Activated naive CD4-positive, alpha-beta T cell treated with anti-CD3 and anti-CD28 coated beads, Interleukin-2, amount 50 U/mL, for 72 hours (primary cell): Measurements from ENCODE around the gene NCAPD2. TPM values are rescaled to one million over a fixed set of nuclear protein-coding genes. Genes with fewer than 3 reads are reported as not detected.

Source experiments
- ATAC-seq, 2 donors: fragments of 150-1000 bp; cut with Tn5 transposase; 2 replicates each; pipeline ENCODE4 v1.10.0; 2021; ENCODE audit warnings: mild to moderate bottlenecking in 2 of 2, moderate library complexity in 2 of 2
- DNase-seq, 2 donors: peaks; one replicate each; pipeline ENCODE4 v3.0.0; 2021 to 2022; ENCODE audit warnings: low spot score in 2 of 2
- H3K27ac Mint-ChIP-seq, 2 donors: one replicate each; pipeline ENCODE4 v1.8.0; 2022; ENCODE audit warnings: mild to moderate bottlenecking in 2 of 2, mixed read lengths in 2 of 2
- H3K36me3 Mint-ChIP-seq, 2 donors: one replicate each; pipeline ENCODE4 v1.8.0; 2022; ENCODE audit warnings: mixed read lengths in 2 of 2
- H3K9me3 Mint-ChIP-seq, 2 donors: one replicate each; pipeline ENCODE4 v1.8.0; 2022; ENCODE audit warnings: mixed read lengths in 2 of 2
- total RNA-seq, 2 donors: library from RNA; stranded (reverse); gene quantifications; one replicate each; pipeline ENCODE4 v1.2.3, GENCODE V29; 2022

Gene NCAPD2
- 100 to 1,000 TPM; 208 to 276 TPM for total RNA-seq

GRCh38 chr12:6493497-6494257 is at the start of gene NCAPD2:
Gene NCAPD2, plus strand, starts transcription at chr12:6494102. Its CDS starts 997 bp downstream, at chr12:6495099.
- no peaks in the 10 kb centered on the region for H3K9me3 Mint-ChIP-seq
- DNase-seq (peak; percentile 93 to 98), ATAC-seq (peak; percentile 88)
- H3K36me3 Mint-ChIP-seq: peaks cover 36% of the 10 kb centered on the region in 2 donors
- peak within 1 kb of the TSS; percentile 95 to 98 for H3K27ac Mint-ChIP-seq

- H3K9me3 Mint-ChIP-seq: no peaks in the 10 kb centered on the region
- DNase-seq: no peak
- H3K27ac Mint-ChIP-seq: peak within 1 kb of the TSS; percentile 98 to 99
- peaks cover 43 to 57% of the 10 kb centered on the region in 2 donors for H3K36me3 Mint-ChIP-seq
- ATAC-seq: peak in 1 of 2 donors; percentile 29
Observed at GRCh38 chr12:6444704-6445688, 48.9 kb upstream of the NCAPD2 start, which contains the start of gene CD27. Gene CD27, plus strand, starts transcription at chr12:6444955. Its CDS starts 141 bp downstream, at chr12:6445096.

GRCh38 chr12:6450091-6450868 is 43.6 kb upstream of the NCAPD2 start:
- ATAC-seq (no peak), DNase-seq (no peak)
- no peaks in the 10 kb centered on the region for H3K9me3 Mint-ChIP-seq
- peak overlapping the region; percentile 97 to 100 for H3K27ac Mint-ChIP-seq
- peaks cover 85 to 88% of the 10 kb centered on the region in 2 donors for H3K36me3 Mint-ChIP-seq

- H3K36me3 Mint-ChIP-seq: peaks cover 79 to 83% of the 10 kb centered on the region in 2 donors
Observed at GRCh38 chr12:6450869-6451347, 43.0 kb upstream of the NCAPD2 start.

GRCh38 chr12:6451348-6452244 is 42.3 kb upstream of the NCAPD2 start, which contains the start of gene TAPBPL:
Gene TAPBPL, plus strand, starts transcription at chr12:6452042. Its CDS starts 207 bp downstream, at chr12:6452249.
- H3K27ac Mint-ChIP-seq: peak within 1 kb of the TSS; percentile 97 to 100
- peak; percentile 73 to 81 for DNase-seq
- H3K36me3 Mint-ChIP-seq: peaks cover 72 to 76% of the 10 kb centered on the region in 2 donors
- ATAC-seq: peak; percentile 74 to 86
- H3K9me3 Mint-ChIP-seq: no peaks in the 10 kb centered on the region

More at GRCh38 chr12:6450869-6451347, 43.0 kb upstream of the NCAPD2 start:
- Mint-ChIP-seq H3K9me3 (no peaks in the 10 kb centered on the region), H3K27ac (peak overlapping the region; percentile 97 to 100)
- DNase-seq: no peak
- peak; percentile 1 to 2 for ATAC-seq

GRCh38 chr12:6452245-6452943 is 41.5 kb upstream of the NCAPD2 start:
- peaks cover 69 to 76% of the 10 kb centered on the region in 2 donors for H3K36me3 Mint-ChIP-seq
- DNase-seq (no peak), ATAC-seq (peak in 1 of 2 donors; percentile 12)
- peak overlapping the region; percentile 97 to 100 for H3K27ac Mint-ChIP-seq
- no peaks in the 10 kb centered on the region for H3K9me3 Mint-ChIP-seq

- ATAC-seq (peak in 1 of 2 donors; percentile 23), DNase-seq (no peak)
- no peaks in the 10 kb centered on the region for H3K9me3 Mint-ChIP-seq
- H3K36me3 Mint-ChIP-seq: peaks cover 64 to 73% of the 10 kb centered on the region in 2 donors
- H3K27ac Mint-ChIP-seq: peak overlapping the region; percentile 97 to 100
Observed at GRCh38 chr12:6452944-6453630, 40.8 kb upstream of the NCAPD2 start.

GRCh38 chr12:6457220-6457945 is 36.5 kb upstream of the NCAPD2 start:
- DNase-seq: no peak
- Mint-ChIP-seq H3K9me3 (no peaks in the 10 kb centered on the region), H3K27ac (peak overlapping the region; percentile 65 to 71), H3K36me3 (peaks cover 70 to 81% of the 10 kb centered on the region in 2 donors)
- no peak for ATAC-seq

GRCh38 chr12:6458281-6459003 is 35.5 kb upstream of the NCAPD2 start:
- H3K9me3 Mint-ChIP-seq: no peaks in the 10 kb centered on the region
- H3K36me3 Mint-ChIP-seq: peaks cover 70 to 81% of the 10 kb centered on the region in 2 donors
- no peak for DNase-seq
- no peak for ATAC-seq
- H3K27ac Mint-ChIP-seq: peak overlapping the region; percentile 50 to 57

GRCh38 chr12:6459004-6459337 is 34.9 kb upstream of the NCAPD2 start:
- no peak for ATAC-seq
- H3K36me3 Mint-ChIP-seq: peaks cover 72 to 81% of the 10 kb centered on the region in 2 donors

GRCh38 chr12:6460751-6461371 is 33.0 kb upstream of the NCAPD2 start:
- DNase-seq: no peak
- Mint-ChIP-seq H3K27ac (peak overlapping the region; percentile 95 to 97), H3K36me3 (peaks cover 74 to 76% of the 10 kb centered on the region in 2 donors), H3K9me3 (no peaks in the 10 kb centered on the region)
- ATAC-seq: peak; percentile 21 to 44

More at GRCh38 chr12:6459004-6459337, 34.9 kb upstream of the NCAPD2 start:
- peak overlapping the region; percentile 50 to 57 for H3K27ac Mint-ChIP-seq
- H3K9me3 Mint-ChIP-seq: no peaks in the 10 kb centered on the region
- DNase-seq: no peak

- DNase-seq (peak; percentile 71 to 88), ATAC-seq (peak; percentile 85 to 87)
- Mint-ChIP-seq H3K27ac (peak overlapping the region; percentile 95 to 97), H3K36me3 (peaks cover 81 to 83% of the 10 kb centered on the region in 2 donors), H3K9me3 (no peaks in the 10 kb centered on the region)
Observed at GRCh38 chr12:6461401-6462233, 32.3 kb upstream of the NCAPD2 start.
